ENCODE data around the gene UNK. TPM values are rescaled to one million over a fixed set of nuclear protein-coding genes. Genes with fewer than 3 reads are reported as not detected.

The UNK gene
- total and polyA plus RNA-seq, 2 of the 13 experiments (the other 11 are each of a cell fraction or from before 2014, with no cell fraction given), result 31.6 to 33.0 TPM

GRCh38 chr17:75848523-75849278, 64.1 kb downstream of the UNK start (continued):
- TF ChIP-seq MED13 (CRISPR knock-in tag; IDR thresholded peaks at IDR 0.05) (no peak), HNF4G (IDR thresholded peaks at IDR 0.05; ENCODE audit: borderline replicate concordance, low read depth, low read length) (no peak), HNF4G (CRISPR knock-in tag; IDR thresholded peaks at IDR 0.05; ENCODE audit: borderline replicate concordance, low read depth) (no peak), AGO2 (optimal IDR thresholded peaks at IDR 0.05; ENCODE audit: low read depth, low read length) (peak; percentile 31), NCOA2 (CRISPR knock-in tag; IDR thresholded peaks at IDR 0.05) (peak; percentile 84; the same call in 1 of the 2 replicates), ZNF737 (CRISPR knock-in tag; IDR thresholded peaks at IDR 0.05; ENCODE audit: borderline replicate concordance) (no peak), ZNF761 (CRISPR knock-in tag; conservative IDR thresholded peaks at IDR 0.05) (no peak), WIZ (CRISPR knock-in tag; IDR thresholded peaks at IDR 0.05) (no peak), GTF2F1 (IDR thresholded peaks at IDR 0.05; ENCODE audit: low read length) (no peak), MXD3 (CRISPR knock-in tag; IDR thresholded peaks at IDR 0.05) (peak; percentile 15), SNRNP70 (IDR thresholded peaks at IDR 0.05; ENCODE audit: low read depth, low read length) (no peak), KMT2B (CRISPR knock-in tag; IDR thresholded peaks at IDR 0.05) (no peak), ONECUT2 (CRISPR knock-in tag; IDR thresholded peaks at IDR 0.05) (no peak), AKNA (CRISPR knock-in tag; IDR thresholded peaks at IDR 0.05; ENCODE audit: borderline replicate concordance) (no peak), E2F1 (CRISPR knock-in tag; IDR thresholded peaks at IDR 0.05) (no peak), POGZ (CRISPR knock-in tag; IDR thresholded peaks at IDR 0.05) (peak; percentile 56; the same call in 1 of the 2 replicates), SIX1 (CRISPR knock-in tag; IDR thresholded peaks at IDR 0.05; ENCODE audit: borderline replicate concordance) (no peak), ZNF251 (CRISPR knock-in tag; IDR thresholded peaks at IDR 0.05) (no peak), GPN1 (CRISPR knock-in tag; IDR thresholded peaks at IDR 0.05; ENCODE audit: borderline replicate concordance) (no peak; the same call in 1 of the 2 replicates), ZNF350 (CRISPR knock-in tag; IDR thresholded peaks at IDR 0.05; ENCODE audit: borderline replicate concordance, low read depth) (peak; percentile 26), IRF9 (CRISPR knock-in tag; IDR thresholded peaks at IDR 0.05; ENCODE audit: borderline replicate concordance) (0 out of 2 replicates have a peak, but pooled peaks have one; percentile 6), CEBPB (IDR thresholded peaks at IDR 0.05; ENCODE audit: borderline replicate concordance, low read depth, low read length) (no peak), NFRKB (IDR thresholded peaks at IDR 0.05) (no peak), IRX3 (CRISPR knock-in tag; IDR thresholded peaks at IDR 0.05; ENCODE audit: borderline replicate concordance, low read depth) (no peak)

Data from HepG2 (cell line).